GM23338 (cell line): ENCODE results near the gene RAB37. TPM values are rescaled to one million over a fixed set of nuclear protein-coding genes. Genes with fewer than 3 reads are reported as not detected.
A peak's percentile ranks its signal among the peaks of the same experiment; 100 is the strongest.

Source experiments
- ATAC-seq: fragments of 200-7000 bp; cut with Tn5 transposase; 3 replicates; pipeline ENCODE4 v1.9.1; 2020
- DNase-seq: peaks from one replicate; pipeline ENCODE4 v3.0.0-alpha.2; 2015; ENCODE audit warnings: low spot score
- H2AFZ ChIP-seq: fragments of 200-600 bp; sonication (generic); 2 replicates; pipeline ENCODE4 v1.8.0; 2016; ENCODE audit warnings: antibody characterized with exemption, mild to moderate bottlenecking, moderate library complexity
- H3F3A ChIP-seq: fragments of 200-600 bp; sonication (generic); replicated peaks from 2 replicates; pipeline ENCODE4 v1.8.0; 2017; ENCODE audit warnings: antibody characterized with exemption, mixed run types, low read depth
- H3K27ac ChIP-seq: fragments of 200-600 bp; sonication (generic); 2 replicates; pipeline ENCODE4 v1.6.1; 2016; ENCODE audit warnings: low read depth
- H3K27me3 ChIP-seq: fragments of 200-600 bp; sonication (generic); 2 replicates; pipeline ENCODE4 v1.8.0; 2016; ENCODE audit warnings: mild to moderate bottlenecking, mixed run types, moderate library complexity; ENCODE audit not compliant: insufficient read depth
- H3K36me3 ChIP-seq: fragments of 200-600 bp; sonication (generic); 2 replicates; pipeline ENCODE4 v1.8.0; 2016; ENCODE audit warnings: mild to moderate bottlenecking; ENCODE audit not compliant: insufficient read depth
- H3K4me1 ChIP-seq: fragments of 200-600 bp; sonication (generic); 2 replicates; pipeline ENCODE4 v1.8.0; 2016; ENCODE audit warnings: mild to moderate bottlenecking, moderate library complexity; ENCODE audit not compliant: insufficient read depth
- H3K4me2 ChIP-seq: fragments of 200-600 bp; sonication (generic); 2 replicates; pipeline ENCODE4 v1.7.1; 2017; ENCODE audit warnings: mixed run types
- H3K4me3 ChIP-seq: fragments of 200-600 bp; sonication (generic); 2 replicates; pipeline ENCODE4 v1.6.1; 2016; ENCODE audit warnings: mixed run types
- H3K79me2 ChIP-seq: fragments of 200-600 bp; sonication (generic); replicated peaks from 2 replicates; pipeline ENCODE4 v1.8.0; 2017; ENCODE audit warnings: mild to moderate bottlenecking; ENCODE audit not compliant: insufficient read depth
- H3K9me2 ChIP-seq: fragments of 200-600 bp; sonication (generic); 2 replicates; pipeline ENCODE4 v1.8.0; 2017; ENCODE audit not compliant: insufficient read depth
- H4K20me1 ChIP-seq: fragments of 200-600 bp; sonication (generic); replicated peaks from 2 replicates; pipeline ENCODE4 v1.8.0; 2017; ENCODE audit warnings: mild to moderate bottlenecking; ENCODE audit not compliant: insufficient read depth
- H3K27ac Mint-ChIP-seq: 2 replicates; pipeline ENCODE4 v1.8.0; 2020; ENCODE audit warnings: inconsistent platforms, mild to moderate bottlenecking, moderate library complexity, mixed read lengths
- H3K27me3 Mint-ChIP-seq: 3 replicates; pipeline ENCODE4 v1.8.0; 2022; ENCODE audit warnings: low read depth, mild to moderate bottlenecking, moderate library complexity, mixed read lengths, inconsistent platforms; ENCODE audit not compliant: insufficient read depth, poor library complexity
- H3K36me3 Mint-ChIP-seq: 3 replicates; pipeline ENCODE4 v1.8.0; 2021; ENCODE audit warnings: low read depth, mild to moderate bottlenecking, inconsistent platforms, moderate library complexity, mixed read lengths
- H3K4me1 Mint-ChIP-seq: 3 replicates; pipeline ENCODE4 v1.8.0; 2020; ENCODE audit warnings: mild to moderate bottlenecking, inconsistent platforms, mixed read lengths
- H3K4me3 Mint-ChIP-seq: 3 replicates; pipeline ENCODE4 v1.8.0; 2021; ENCODE audit warnings: moderate library complexity, mild to moderate bottlenecking, inconsistent platforms, mixed read lengths
- H3K9me3 Mint-ChIP-seq: 3 replicates; pipeline ENCODE4 v1.8.0; 2020; ENCODE audit warnings: moderate library complexity, mild to moderate bottlenecking, inconsistent platforms, mixed read lengths
- CREB1 ChIP-seq: fragments of 250-450 bp; sonication (Bioruptor Pico); IDR thresholded peaks from 2 replicates; pipeline ENCODE4 v1.5.0; 2020; ENCODE audit warnings: low read depth, mild to moderate bottlenecking, moderate library complexity
- EZH2 ChIP-seq: fragments of 200-600 bp; sonication (generic); IDR thresholded peaks from one replicate; pipeline ENCODE4 v1.8.0; 2017; ENCODE audit warnings: antibody characterized with exemption, mild to moderate bottlenecking, low read depth; ENCODE audit not compliant: unreplicated experiment
- EZH2phosphoT487 ChIP-seq: fragments of 200-600 bp; sonication (generic); IDR thresholded peaks from one replicate; pipeline ENCODE4 v1.8.1; 2018; ENCODE audit warnings: antibody characterized with exemption; ENCODE audit not compliant: unreplicated experiment
- JUNB ChIP-seq: IDR thresholded peaks from one replicate; pipeline ENCODE4 v1.6.1; 2016; ENCODE audit warnings: antibody characterized with exemption; ENCODE audit not compliant: unreplicated experiment
- NANOG ChIP-seq: IDR thresholded peaks from 2 replicates; pipeline ENCODE4 v1.6.1; 2016; ENCODE audit warnings: antibody characterized with exemption, borderline replicate concordance
- POLR2AphosphoS5 ChIP-seq: IDR thresholded peaks from 2 replicates; pipeline ENCODE4 v1.6.1; 2016; ENCODE audit warnings: antibody characterized with exemption, low read depth
- STAT1 ChIP-seq: IDR thresholded peaks from one replicate; pipeline ENCODE4 v1.6.1; 2016; ENCODE audit warnings: antibody characterized with exemption; ENCODE audit not compliant: unreplicated experiment
- ZNF114 ChIP-seq: fragments of 250-450 bp; sonication (Bioruptor Pico); IDR thresholded peaks from 2 replicates; pipeline ENCODE4 v1.5.0; 2020; ENCODE audit warnings: mild to moderate bottlenecking, moderate library complexity
- ZNF331 ChIP-seq: fragments of 250-450 bp; sonication (Bioruptor Pico); IDR thresholded peaks from 2 replicates; pipeline ENCODE4 v1.5.0; 2020; ENCODE audit warnings: low read depth, mild to moderate bottlenecking, moderate library complexity
- polyA plus RNA-seq: library from polyadenylated mRNA; unstranded; fragments of >200 nt; fragmentation: Nextera tagmentation; extraction: Ambion mirVana; gene quantifications from 2 replicates; pipeline ENCODE4 v1.2.1, GENCODE V29; 2016
- total RNA-seq: library from RNA; depleted of rRNA; stranded (reverse); fragments of >200 nt; shearing (Covaris generic); gene quantifications from 2 replicates; pipeline ENCODE4 v1.2.3, GENCODE V29; 2014
- TF ChIP-seq, protein P1 (sequence below): IDR thresholded peaks from 2 replicates; pipeline ENCODE4 v1.6.1; 2016; ENCODE audit warnings: antibody characterized with exemption
- TF ChIP-seq, protein P2 (sequence below), 2 experiments: fragments of 200-600 bp in 1 of 2; sonication (generic) in 1 of 2; conservative IDR thresholded peaks; 2 replicates each; pipeline versions ENCODE4 v1.5.1 to v1.6.1; 2016 to 2017; ENCODE audit warnings: antibody characterized with exemption in 2 of 2, low read depth in 2 of 2, mild to moderate bottlenecking in 2 of 2, moderate library complexity in 1 of 2
- TF ChIP-seq, protein P3 (sequence below): fragments of 250-450 bp; sonication (Bioruptor Pico); IDR thresholded peaks from 2 replicates; pipeline ENCODE4 v1.5.0; 2020; ENCODE audit warnings: mild to moderate bottlenecking, moderate library complexity
- TF ChIP-seq, protein P4 (sequence below): IDR thresholded peaks from one replicate; pipeline ENCODE4 v1.6.1; 2018; ENCODE audit warnings: antibody characterized with exemption; ENCODE audit not compliant: unreplicated experiment

Gene RAB37
- total and polyA plus RNA-seq, 2 experiments from 2014 or later, result 3.3 to 5.2 TPM

- no peaks in the 10 kb centered on the region for H3K27me3 ChIP-seq
- H3K79me2 ChIP-seq, result peaks cover 35% of the 10 kb centered on the region
- H3K27me3 Mint-ChIP-seq, result peaks cover 25% of the 10 kb centered on the region
- no peak overlapping the region for H2AFZ ChIP-seq
- peaks cover 7% of the 10 kb centered on the region; the same call in 1 of the 2 replicates for H3K36me3 ChIP-seq
- peaks cover 7% of the 10 kb centered on the region; the same call in 1 of the 2 replicates for H4K20me1 ChIP-seq
- TF ChIP-seq, protein P1, sequence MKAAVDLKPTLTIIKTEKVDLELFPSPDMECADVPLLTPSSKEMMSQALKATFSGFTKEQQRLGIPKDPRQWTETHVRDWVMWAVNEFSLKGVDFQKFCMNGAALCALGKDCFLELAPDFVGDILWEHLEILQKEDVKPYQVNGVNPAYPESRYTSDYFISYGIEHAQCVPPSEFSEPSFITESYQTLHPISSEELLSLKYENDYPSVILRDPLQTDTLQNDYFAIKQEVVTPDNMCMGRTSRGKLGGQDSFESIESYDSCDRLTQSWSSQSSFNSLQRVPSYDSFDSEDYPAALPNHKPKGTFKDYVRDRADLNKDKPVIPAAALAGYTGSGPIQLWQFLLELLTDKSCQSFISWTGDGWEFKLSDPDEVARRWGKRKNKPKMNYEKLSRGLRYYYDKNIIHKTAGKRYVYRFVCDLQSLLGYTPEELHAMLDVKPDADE, result no peak
- TF ChIP-seq POLR2AphosphoS5, result no peak
- TF ChIP-seq NANOG, result no peak
- no peak for TF ChIP-seq ZNF114 (CRISPR knock-in tag)
- TF ChIP-seq, protein P2, sequence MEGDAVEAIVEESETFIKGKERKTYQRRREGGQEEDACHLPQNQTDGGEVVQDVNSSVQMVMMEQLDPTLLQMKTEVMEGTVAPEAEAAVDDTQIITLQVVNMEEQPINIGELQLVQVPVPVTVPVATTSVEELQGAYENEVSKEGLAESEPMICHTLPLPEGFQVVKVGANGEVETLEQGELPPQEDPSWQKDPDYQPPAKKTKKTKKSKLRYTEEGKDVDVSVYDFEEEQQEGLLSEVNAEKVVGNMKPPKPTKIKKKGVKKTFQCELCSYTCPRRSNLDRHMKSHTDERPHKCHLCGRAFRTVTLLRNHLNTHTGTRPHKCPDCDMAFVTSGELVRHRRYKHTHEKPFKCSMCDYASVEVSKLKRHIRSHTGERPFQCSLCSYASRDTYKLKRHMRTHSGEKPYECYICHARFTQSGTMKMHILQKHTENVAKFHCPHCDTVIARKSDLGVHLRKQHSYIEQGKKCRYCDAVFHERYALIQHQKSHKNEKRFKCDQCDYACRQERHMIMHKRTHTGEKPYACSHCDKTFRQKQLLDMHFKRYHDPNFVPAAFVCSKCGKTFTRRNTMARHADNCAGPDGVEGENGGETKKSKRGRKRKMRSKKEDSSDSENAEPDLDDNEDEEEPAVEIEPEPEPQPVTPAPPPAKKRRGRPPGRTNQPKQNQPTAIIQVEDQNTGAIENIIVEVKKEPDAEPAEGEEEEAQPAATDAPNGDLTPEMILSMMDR (conservative IDR thresholded peaks at IDR 0.05; ENCODE audit: low read depth in 2 of 2), result no peak
- TF ChIP-seq ZNF331 (CRISPR knock-in tag), result no peak
- TF ChIP-seq JUNB, result no peak
- TF ChIP-seq, protein P3, sequence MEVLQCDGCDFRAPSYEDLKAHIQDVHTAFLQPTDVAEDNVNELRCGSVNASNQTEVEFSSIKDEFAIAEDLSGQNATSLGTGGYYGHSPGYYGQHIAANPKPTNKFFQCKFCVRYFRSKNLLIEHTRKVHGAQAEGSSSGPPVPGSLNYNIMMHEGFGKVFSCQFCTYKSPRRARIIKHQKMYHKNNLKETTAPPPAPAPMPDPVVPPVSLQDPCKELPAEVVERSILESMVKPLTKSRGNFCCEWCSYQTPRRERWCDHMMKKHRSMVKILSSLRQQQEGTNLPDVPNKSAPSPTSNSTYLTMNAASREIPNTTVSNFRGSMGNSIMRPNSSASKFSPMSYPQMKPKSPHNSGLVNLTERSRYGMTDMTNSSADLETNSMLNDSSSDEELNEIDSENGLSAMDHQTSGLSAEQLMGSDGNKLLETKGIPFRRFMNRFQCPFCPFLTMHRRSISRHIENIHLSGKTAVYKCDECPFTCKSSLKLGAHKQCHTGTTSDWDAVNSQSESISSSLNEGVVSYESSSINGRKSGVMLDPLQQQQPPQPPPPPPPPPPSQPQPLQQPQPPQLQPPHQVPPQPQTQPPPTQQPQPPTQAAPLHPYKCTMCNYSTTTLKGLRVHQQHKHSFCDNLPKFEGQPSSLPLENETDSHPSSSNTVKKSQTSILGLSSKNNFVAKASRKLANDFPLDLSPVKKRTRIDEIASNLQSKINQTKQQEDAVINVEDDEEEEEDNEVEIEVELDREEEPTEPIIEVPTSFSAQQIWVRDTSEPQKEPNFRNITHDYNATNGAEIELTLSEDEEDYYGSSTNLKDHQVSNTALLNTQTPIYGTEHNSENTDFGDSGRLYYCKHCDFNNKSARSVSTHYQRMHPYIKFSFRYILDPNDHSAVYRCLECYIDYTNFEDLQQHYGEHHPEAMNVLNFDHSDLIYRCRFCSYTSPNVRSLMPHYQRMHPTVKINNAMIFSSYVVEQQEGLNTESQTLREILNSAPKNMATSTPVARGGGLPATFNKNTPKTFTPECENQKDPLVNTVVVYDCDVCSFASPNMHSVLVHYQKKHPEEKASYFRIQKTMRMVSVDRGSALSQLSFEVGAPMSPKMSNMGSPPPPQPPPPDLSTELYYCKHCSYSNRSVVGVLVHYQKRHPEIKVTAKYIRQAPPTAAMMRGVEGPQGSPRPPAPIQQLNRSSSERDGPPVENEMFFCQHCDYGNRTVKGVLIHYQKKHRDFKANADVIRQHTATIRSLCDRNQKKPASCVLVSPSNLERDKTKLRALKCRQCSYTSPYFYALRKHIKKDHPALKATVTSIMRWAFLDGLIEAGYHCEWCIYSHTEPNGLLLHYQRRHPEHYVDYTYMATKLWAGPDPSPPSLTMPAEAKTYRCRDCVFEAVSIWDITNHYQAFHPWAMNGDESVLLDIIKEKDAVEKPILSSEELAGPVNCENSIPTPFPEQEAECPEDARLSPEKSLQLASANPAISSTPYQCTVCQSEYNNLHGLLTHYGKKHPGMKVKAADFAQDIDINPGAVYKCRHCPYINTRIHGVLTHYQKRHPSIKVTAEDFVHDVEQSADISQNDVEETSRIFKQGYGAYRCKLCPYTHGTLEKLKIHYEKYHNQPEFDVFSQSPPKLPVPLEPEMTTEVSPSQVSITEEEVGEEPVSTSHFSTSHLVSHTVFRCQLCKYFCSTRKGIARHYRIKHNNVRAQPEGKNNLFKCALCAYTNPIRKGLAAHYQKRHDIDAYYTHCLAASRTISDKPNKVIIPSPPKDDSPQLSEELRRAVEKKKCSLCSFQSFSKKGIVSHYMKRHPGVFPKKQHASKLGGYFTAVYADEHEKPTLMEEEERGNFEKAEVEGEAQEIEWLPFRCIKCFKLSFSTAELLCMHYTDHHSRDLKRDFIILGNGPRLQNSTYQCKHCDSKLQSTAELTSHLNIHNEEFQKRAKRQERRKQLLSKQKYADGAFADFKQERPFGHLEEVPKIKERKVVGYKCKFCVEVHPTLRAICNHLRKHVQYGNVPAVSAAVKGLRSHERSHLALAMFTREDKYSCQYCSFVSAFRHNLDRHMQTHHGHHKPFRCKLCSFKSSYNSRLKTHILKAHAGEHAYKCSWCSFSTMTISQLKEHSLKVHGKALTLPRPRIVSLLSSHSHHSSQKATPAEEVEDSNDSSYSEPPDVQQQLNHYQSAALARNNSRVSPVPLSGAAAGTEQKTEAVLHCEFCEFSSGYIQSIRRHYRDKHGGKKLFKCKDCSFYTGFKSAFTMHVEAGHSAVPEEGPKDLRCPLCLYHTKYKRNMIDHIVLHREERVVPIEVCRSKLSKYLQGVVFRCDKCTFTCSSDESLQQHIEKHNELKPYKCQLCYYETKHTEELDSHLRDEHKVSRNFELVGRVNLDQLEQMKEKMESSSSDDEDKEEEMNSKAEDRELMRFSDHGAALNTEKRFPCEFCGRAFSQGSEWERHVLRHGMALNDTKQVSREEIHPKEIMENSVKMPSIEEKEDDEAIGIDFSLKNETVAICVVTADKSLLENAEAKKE, result no peak
- TF ChIP-seq EZH2, result no peak
- no peak for TF ChIP-seq STAT1
- TF ChIP-seq CREB1, result no peak
- no peak for TF ChIP-seq EZH2phosphoT487
- TF ChIP-seq, protein P4, sequence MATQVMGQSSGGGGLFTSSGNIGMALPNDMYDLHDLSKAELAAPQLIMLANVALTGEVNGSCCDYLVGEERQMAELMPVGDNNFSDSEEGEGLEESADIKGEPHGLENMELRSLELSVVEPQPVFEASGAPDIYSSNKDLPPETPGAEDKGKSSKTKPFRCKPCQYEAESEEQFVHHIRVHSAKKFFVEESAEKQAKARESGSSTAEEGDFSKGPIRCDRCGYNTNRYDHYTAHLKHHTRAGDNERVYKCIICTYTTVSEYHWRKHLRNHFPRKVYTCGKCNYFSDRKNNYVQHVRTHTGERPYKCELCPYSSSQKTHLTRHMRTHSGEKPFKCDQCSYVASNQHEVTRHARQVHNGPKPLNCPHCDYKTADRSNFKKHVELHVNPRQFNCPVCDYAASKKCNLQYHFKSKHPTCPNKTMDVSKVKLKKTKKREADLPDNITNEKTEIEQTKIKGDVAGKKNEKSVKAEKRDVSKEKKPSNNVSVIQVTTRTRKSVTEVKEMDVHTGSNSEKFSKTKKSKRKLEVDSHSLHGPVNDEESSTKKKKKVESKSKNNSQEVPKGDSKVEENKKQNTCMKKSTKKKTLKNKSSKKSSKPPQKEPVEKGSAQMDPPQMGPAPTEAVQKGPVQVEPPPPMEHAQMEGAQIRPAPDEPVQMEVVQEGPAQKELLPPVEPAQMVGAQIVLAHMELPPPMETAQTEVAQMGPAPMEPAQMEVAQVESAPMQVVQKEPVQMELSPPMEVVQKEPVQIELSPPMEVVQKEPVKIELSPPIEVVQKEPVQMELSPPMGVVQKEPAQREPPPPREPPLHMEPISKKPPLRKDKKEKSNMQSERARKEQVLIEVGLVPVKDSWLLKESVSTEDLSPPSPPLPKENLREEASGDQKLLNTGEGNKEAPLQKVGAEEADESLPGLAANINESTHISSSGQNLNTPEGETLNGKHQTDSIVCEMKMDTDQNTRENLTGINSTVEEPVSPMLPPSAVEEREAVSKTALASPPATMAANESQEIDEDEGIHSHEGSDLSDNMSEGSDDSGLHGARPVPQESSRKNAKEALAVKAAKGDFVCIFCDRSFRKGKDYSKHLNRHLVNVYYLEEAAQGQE, result no peak
- DNase-seq (no peak), ATAC-seq (no peak)
- peaks cover 12% of the 10 kb centered on the region for H3K4me1 ChIP-seq
- H3K9me2 ChIP-seq, result no peaks in the 10 kb centered on the region
- no peak overlapping the region for H3K4me3 ChIP-seq
- H3K27ac Mint-ChIP-seq, result no peak overlapping the region
- peak overlapping the region; percentile 31; the same call in 1 of the 3 replicates for H3K4me3 Mint-ChIP-seq
- H3K4me2 ChIP-seq, result no peak overlapping the region
- no peak overlapping the region for H3K27ac ChIP-seq
- peaks cover 3% of the 10 kb centered on the region; the same call in 1 of the 2 replicates for H3F3A ChIP-seq
- peaks cover 19% of the 10 kb centered on the region for H3K4me1 Mint-ChIP-seq
- peaks cover 48% of the 10 kb centered on the region for H3K36me3 Mint-ChIP-seq
- no peaks in the 10 kb centered on the region for H3K9me3 Mint-ChIP-seq
Observed at GRCh38 chr17:74773414-74773813, 36.4 kb downstream of the RAB37 start.
